HG02840 (cell line): ENCODE data around the gene CD109.
"Not testable (repeated sequence)": the region's sequence is repeated elsewhere in the genome, so short reads cannot be mapped to it uniquely, and the experiment has no call there.

ENCODE experiments used
- ATAC-seq: cut with Tn5 transposase; IDR thresholded peaks from one replicate; pipeline ENCODE4 v1.9.1; 2021; ENCODE audit warnings: mild to moderate bottlenecking, moderate library complexity, moderate number of reproducible peaks; ENCODE audit not compliant: unreplicated experiment, low FRiP score

CD109 gene

GRCh38 chr6:73680289-73680918 is 15.6 kb upstream of the CD109 start:
- ATAC-seq, result no peak

GRCh38 chr6:73683574-73683973 is 12.4 kb upstream of the CD109 start:
- not testable (repeated sequence) for ATAC-seq

- no peak for ATAC-seq
These were observed 7.7 kb upstream of the CD109 start for GRCh38 chr6:73688351-73688750.

GRCh38 chr6:73690056-73690455 is 5.9 kb upstream of the CD109 start:
- ATAC-seq, result no peak

- no peak for ATAC-seq
These were observed 4.5 kb upstream of the CD109 start for GRCh38 chr6:73691512-73691911.

- ATAC-seq, result no peak
These were observed 1.1 kb upstream of the CD109 start for GRCh38 chr6:73694711-73695411.

GRCh38 chr6:73696966-73697655 is 1.1 kb downstream of the CD109 start:
- no peak for ATAC-seq

- no peak for ATAC-seq
These were observed 3.9 kb downstream of the CD109 start for GRCh38 chr6:73699676-73700459.

GRCh38 chr6:73702444-73702843 is 6.4 kb downstream of the CD109 start:
- no peak for ATAC-seq

GRCh38 chr6:73703466-73703865 is 7.5 kb downstream of the CD109 start:
- ATAC-seq, result no peak

- no peak for ATAC-seq
These were observed 8.3 kb downstream of the CD109 start for GRCh38 chr6:73704260-73704659.

- ATAC-seq, result no peak
These were observed 8.8 kb downstream of the CD109 start for GRCh38 chr6:73704798-73705197.

- no peak for ATAC-seq
These were observed 11.0 kb downstream of the CD109 start for GRCh38 chr6:73706971-73707370.

GRCh38 chr6:73710470-73710869 is 14.5 kb downstream of the CD109 start:
- no peak for ATAC-seq

GRCh38 chr6:73710948-73711347 is 14.9 kb downstream of the CD109 start:
- no peak for ATAC-seq

GRCh38 chr6:73712535-73713173 is 16.7 kb downstream of the CD109 start:
- no peak for ATAC-seq

- no peak for ATAC-seq
These were observed 17.6 kb downstream of the CD109 start for GRCh38 chr6:73713426-73714147.

GRCh38 chr6:73715111-73715508 is 19.1 kb downstream of the CD109 start:
- ATAC-seq, result not testable (repeated sequence)

- ATAC-seq, result no peak
These were observed 23.0 kb downstream of the CD109 start for GRCh38 chr6:73719046-73719445.
